Neural cell (in vitro differentiated cells): ENCODE results near the gene GNG7. TPM values are rescaled to one million over a fixed set of nuclear protein-coding genes. Genes with fewer than 3 reads are reported as not detected.
A peak's percentile ranks its signal among the peaks of the same experiment; 100 is the strongest.

Experiments used
- H2AFZ ChIP-seq: fragments of 200-600, 300-800 bp; sonication (generic), shearing (Covaris generic); 2 replicates; pipeline ENCODE4 v1.6.0; 2014; ENCODE audit warnings: low read depth, mild to moderate bottlenecking, antibody characterized with exemption, low read length, moderate library complexity
- H3F3A ChIP-seq: fragments of 200-600 bp; shearing (Covaris generic); 2 replicates; pipeline ENCODE4 v1.6.1; 2016; ENCODE audit warnings: mild to moderate bottlenecking, moderate library complexity, mixed read lengths, antibody characterized with exemption, low read length; ENCODE audit not compliant: insufficient read depth, poor library complexity, severe bottlenecking
- H3K27ac ChIP-seq: fragments of 200-600, 300-800 bp; sonication (generic), shearing (Covaris generic); 2 replicates; pipeline ENCODE4 v1.5.1; 2014; ENCODE audit warnings: mild to moderate bottlenecking, low read length, moderate library complexity
- H3K27me3 ChIP-seq: fragments of 300-800, 200-600 bp; sonication (generic), shearing (Covaris generic); 2 replicates; pipeline ENCODE4 v1.6.0; 2014; ENCODE audit warnings: mild to moderate bottlenecking, low read depth, low read length, moderate library complexity; ENCODE audit not compliant: insufficient read depth
- H3K36me3 ChIP-seq: fragments of 300-800, 200-600 bp; sonication (generic), shearing (Covaris generic); 2 replicates; pipeline ENCODE4 v1.5.1; 2014; ENCODE audit warnings: mild to moderate bottlenecking, antibody characterized with exemption, low read length, moderate library complexity; ENCODE audit not compliant: insufficient read depth
- H3K4me2 ChIP-seq: fragments of 300-800, 200-600 bp; sonication (generic), shearing (Covaris generic); 2 replicates; pipeline ENCODE4 v1.6.0; 2014; ENCODE audit warnings: mild to moderate bottlenecking, low read length
- H3K4me3 ChIP-seq: fragments of 300-800, 200-600 bp; sonication (generic), shearing (Covaris generic); 2 replicates; pipeline ENCODE4 v1.5.1; 2014; ENCODE audit warnings: mild to moderate bottlenecking, low read length, moderate library complexity
- H3K79me2 ChIP-seq: fragments of 200-600 bp; shearing (Covaris generic); replicated peaks from 2 replicates; pipeline ENCODE4 v1.6.0; 2014; ENCODE audit warnings: mild to moderate bottlenecking, low read length, moderate library complexity; ENCODE audit not compliant: insufficient read depth
- H3K9ac ChIP-seq: fragments of 300-800, 200-600 bp; sonication (generic), shearing (Covaris generic); 2 replicates; pipeline ENCODE4 v1.6.1; 2016; ENCODE audit warnings: mild to moderate bottlenecking, low read length, mixed read lengths
- H3K9me2 ChIP-seq: fragments of 200-600 bp; shearing (Covaris generic); 2 replicates; pipeline ENCODE4 v1.6.1; 2016; ENCODE audit warnings: mild to moderate bottlenecking, low read length, mixed read lengths; ENCODE audit not compliant: insufficient read depth
- H3K9me3 ChIP-seq: fragments of 200-600, 300-800 bp; sonication (generic), shearing (Covaris generic); 2 replicates; pipeline ENCODE4 v1.6.1; 2016; ENCODE audit warnings: mild to moderate bottlenecking, mixed run types, low read length, moderate library complexity, mixed read lengths
- H4K20me1 ChIP-seq: fragments of 200-600 bp; shearing (Covaris generic); 2 replicates; pipeline ENCODE4 v1.6.1; 2016; ENCODE audit warnings: mild to moderate bottlenecking, mixed run types; ENCODE audit not compliant: insufficient read depth
- CTCF ChIP-seq: fragments of 450-650 bp; IDR thresholded peaks from 2 replicates; pipeline ENCODE4 v1.5.1; 2014; ENCODE audit warnings: antibody characterized with exemption, mild to moderate bottlenecking, moderate library complexity; ENCODE audit not compliant: poor library complexity, severe bottlenecking
- EP300 ChIP-seq: fragments of 450-650 bp; conservative IDR thresholded peaks from 2 replicates; pipeline ENCODE4 v1.6.1; 2014; ENCODE audit warnings: antibody characterized with exemption, mild to moderate bottlenecking, moderate library complexity; ENCODE audit not compliant: poor library complexity, severe bottlenecking
- EZH2 ChIP-seq: fragments of 200-600, 300-800 bp; shearing (Covaris generic), sonication (generic); IDR thresholded peaks from 2 replicates; pipeline ENCODE4 v1.6.1; 2014; ENCODE audit warnings: antibody characterized with exemption, low read length, borderline replicate concordance, mild to moderate bottlenecking; ENCODE audit not compliant: insufficient read depth, poor library complexity, severe bottlenecking
- MXI1 ChIP-seq: fragments of 450-650 bp; conservative IDR thresholded peaks from 2 replicates; pipeline ENCODE4 v1.6.1; 2014; ENCODE audit warnings: antibody characterized with exemption, mild to moderate bottlenecking; ENCODE audit not compliant: poor library complexity, severe bottlenecking
- POLR2AphosphoS5 ChIP-seq: IDR thresholded peaks from 2 replicates; pipeline ENCODE4 v1.6.1; 2012
- RAD21 ChIP-seq: fragments of 450-650 bp; conservative IDR thresholded peaks from 2 replicates; pipeline ENCODE4 v1.6.1; 2014; ENCODE audit warnings: antibody characterized with exemption, mild to moderate bottlenecking, moderate library complexity
- REST ChIP-seq: IDR thresholded peaks from 2 replicates; pipeline ENCODE4 v1.6.1; 2012; ENCODE audit warnings: borderline replicate concordance
- SMC3 ChIP-seq: fragments of 450-650 bp; conservative IDR thresholded peaks from 2 replicates; pipeline ENCODE4 v1.6.1; 2014; ENCODE audit warnings: antibody characterized with exemption, mild to moderate bottlenecking, moderate library complexity; ENCODE audit not compliant: poor library complexity
- TAF1 ChIP-seq: IDR thresholded peaks from 2 replicates; pipeline ENCODE4 v1.6.1; 2012; ENCODE audit warnings: low read depth
- polyA plus RNA-seq: library from polyadenylated mRNA; depleted of rRNA; stranded (reverse); fragments of >200 nt; gene quantifications from 2 replicates; pipeline ENCODE4 v1.2.3, GENCODE V29; 2014

Gene GNG7
- polyA plus RNA-seq, 1 donor from 2014 or later = 3.0 TPM

- H3F3A ChIP-seq = no peaks in the 10 kb centered on the region
- no peak overlapping the region for H3K4me3 ChIP-seq
- H3K9me3 ChIP-seq = no peaks in the 10 kb centered on the region
- no peak overlapping the region for H3K4me2 ChIP-seq
- no peak overlapping the region for H3K9ac ChIP-seq
- no peak overlapping the region for H3K27ac ChIP-seq
- H3K36me3 ChIP-seq = no peaks in the 10 kb centered on the region
- no peaks in the 10 kb centered on the region for H4K20me1 ChIP-seq
- TF ChIP-seq MXI1 (no peak), REST (no peak), RAD21 (no peak), EP300 (no peak), CTCF (no peak), SMC3 (no peak), POLR2AphosphoS5 (no peak), TAF1 (no peak), EZH2 (no peak)
- no peaks in the 10 kb centered on the region for H3K9me2 ChIP-seq
- H3K79me2 ChIP-seq = no peaks in the 10 kb centered on the region
- H3K27me3 ChIP-seq = no peaks in the 10 kb centered on the region
- no peak overlapping the region for H2AFZ ChIP-seq
Observed at GRCh38 chr19:2544576-2545415, 157.7 kb downstream of the GNG7 start.

- H3K4me2 ChIP-seq = peak overlapping the region; percentile 18
- H3K9me2 ChIP-seq = no peaks in the 10 kb centered on the region
- H2AFZ ChIP-seq = peak overlapping the region; percentile 30
- H3K27ac ChIP-seq = peak overlapping the region; percentile 76
- peak overlapping the region; percentile 66 for H3K9ac ChIP-seq
- H3K79me2 ChIP-seq = no peaks in the 10 kb centered on the region
- no peaks in the 10 kb centered on the region for H3F3A ChIP-seq
- peak overlapping the region; percentile 36 for H3K4me3 ChIP-seq
- no peaks in the 10 kb centered on the region for H3K9me3 ChIP-seq
- no peaks in the 10 kb centered on the region for H3K36me3 ChIP-seq
- H3K27me3 ChIP-seq = no peaks in the 10 kb centered on the region
- TF ChIP-seq TAF1 (peak; percentile 72), EP300 (peak; percentile 42), SMC3 (peak; percentile 58), CTCF (peak; percentile 59), EZH2 (no peak), POLR2AphosphoS5 (peak; percentile 85), RAD21 (peak; percentile 65), MXI1 (no peak), REST (peak; percentile 74)
- no peaks in the 10 kb centered on the region for H4K20me1 ChIP-seq
Observed at GRCh38 chr19:2543463-2544442, 158.7 kb downstream of the GNG7 start.
